GM23338 (cell line): ENCODE results near the gene FBXW7. TPM values are rescaled to one million over a fixed set of nuclear protein-coding genes. Genes with fewer than 3 reads are reported as not detected.

Source experiments
- ATAC-seq: fragments of 200-7000 bp; cut with Tn5 transposase; 3 replicates; pipeline ENCODE4 v1.9.1; 2020
- DNase-seq: peaks from one replicate; pipeline ENCODE4 v3.0.0-alpha.2; 2015; ENCODE audit warnings: low spot score
- H2AFZ ChIP-seq: fragments of 200-600 bp; sonication (generic); 2 replicates; pipeline ENCODE4 v1.8.0; 2016; ENCODE audit warnings: antibody characterized with exemption, mild to moderate bottlenecking, moderate library complexity
- H3F3A ChIP-seq: fragments of 200-600 bp; sonication (generic); replicated peaks from 2 replicates; pipeline ENCODE4 v1.8.0; 2017; ENCODE audit warnings: antibody characterized with exemption, mixed run types, low read depth
- H3K27ac ChIP-seq: fragments of 200-600 bp; sonication (generic); 2 replicates; pipeline ENCODE4 v1.6.1; 2016; ENCODE audit warnings: low read depth
- H3K27me3 ChIP-seq: fragments of 200-600 bp; sonication (generic); 2 replicates; pipeline ENCODE4 v1.8.0; 2016; ENCODE audit warnings: mild to moderate bottlenecking, mixed run types, moderate library complexity; ENCODE audit not compliant: insufficient read depth
- H3K36me3 ChIP-seq: fragments of 200-600 bp; sonication (generic); 2 replicates; pipeline ENCODE4 v1.8.0; 2016; ENCODE audit warnings: mild to moderate bottlenecking; ENCODE audit not compliant: insufficient read depth
- H3K4me1 ChIP-seq: fragments of 200-600 bp; sonication (generic); 2 replicates; pipeline ENCODE4 v1.8.0; 2016; ENCODE audit warnings: mild to moderate bottlenecking, moderate library complexity; ENCODE audit not compliant: insufficient read depth
- H3K4me2 ChIP-seq: fragments of 200-600 bp; sonication (generic); 2 replicates; pipeline ENCODE4 v1.7.1; 2017; ENCODE audit warnings: mixed run types
- H3K4me3 ChIP-seq: fragments of 200-600 bp; sonication (generic); 2 replicates; pipeline ENCODE4 v1.6.1; 2016; ENCODE audit warnings: mixed run types
- H3K79me2 ChIP-seq: fragments of 200-600 bp; sonication (generic); replicated peaks from 2 replicates; pipeline ENCODE4 v1.8.0; 2017; ENCODE audit warnings: mild to moderate bottlenecking; ENCODE audit not compliant: insufficient read depth
- H3K9me2 ChIP-seq: fragments of 200-600 bp; sonication (generic); 2 replicates; pipeline ENCODE4 v1.8.0; 2017; ENCODE audit not compliant: insufficient read depth
- H4K20me1 ChIP-seq: fragments of 200-600 bp; sonication (generic); replicated peaks from 2 replicates; pipeline ENCODE4 v1.8.0; 2017; ENCODE audit warnings: mild to moderate bottlenecking; ENCODE audit not compliant: insufficient read depth
- H3K27ac Mint-ChIP-seq: 2 replicates; pipeline ENCODE4 v1.8.0; 2020; ENCODE audit warnings: inconsistent platforms, mild to moderate bottlenecking, moderate library complexity, mixed read lengths
- H3K27me3 Mint-ChIP-seq: 3 replicates; pipeline ENCODE4 v1.8.0; 2022; ENCODE audit warnings: low read depth, mild to moderate bottlenecking, moderate library complexity, mixed read lengths, inconsistent platforms; ENCODE audit not compliant: insufficient read depth, poor library complexity
- H3K36me3 Mint-ChIP-seq: 3 replicates; pipeline ENCODE4 v1.8.0; 2021; ENCODE audit warnings: low read depth, mild to moderate bottlenecking, inconsistent platforms, moderate library complexity, mixed read lengths
- H3K4me1 Mint-ChIP-seq: 3 replicates; pipeline ENCODE4 v1.8.0; 2020; ENCODE audit warnings: mild to moderate bottlenecking, inconsistent platforms, mixed read lengths
- H3K4me3 Mint-ChIP-seq: 3 replicates; pipeline ENCODE4 v1.8.0; 2021; ENCODE audit warnings: moderate library complexity, mild to moderate bottlenecking, inconsistent platforms, mixed read lengths
- H3K9me3 Mint-ChIP-seq: 3 replicates; pipeline ENCODE4 v1.8.0; 2020; ENCODE audit warnings: moderate library complexity, mild to moderate bottlenecking, inconsistent platforms, mixed read lengths
- CREB1 ChIP-seq: fragments of 250-450 bp; sonication (Bioruptor Pico); IDR thresholded peaks from 2 replicates; pipeline ENCODE4 v1.5.0; 2020; ENCODE audit warnings: low read depth, mild to moderate bottlenecking, moderate library complexity
- CTCF ChIP-seq, 2 experiments: fragments of 200-600 bp in 1 of 2; sonication (generic) in 1 of 2; conservative IDR thresholded peaks; 2 replicates each; pipeline versions ENCODE4 v1.5.1 to v1.6.1; 2016 to 2017; ENCODE audit warnings: antibody characterized with exemption in 2 of 2, low read depth in 2 of 2, mild to moderate bottlenecking in 2 of 2, moderate library complexity in 1 of 2
- ETS1 ChIP-seq: IDR thresholded peaks from 2 replicates; pipeline ENCODE4 v1.6.1; 2016; ENCODE audit warnings: antibody characterized with exemption
- EZH2 ChIP-seq: fragments of 200-600 bp; sonication (generic); IDR thresholded peaks from one replicate; pipeline ENCODE4 v1.8.0; 2017; ENCODE audit warnings: antibody characterized with exemption, mild to moderate bottlenecking, low read depth; ENCODE audit not compliant: unreplicated experiment
- EZH2phosphoT487 ChIP-seq: fragments of 200-600 bp; sonication (generic); IDR thresholded peaks from one replicate; pipeline ENCODE4 v1.8.1; 2018; ENCODE audit warnings: antibody characterized with exemption; ENCODE audit not compliant: unreplicated experiment
- JUNB ChIP-seq: IDR thresholded peaks from one replicate; pipeline ENCODE4 v1.6.1; 2016; ENCODE audit warnings: antibody characterized with exemption; ENCODE audit not compliant: unreplicated experiment
- NANOG ChIP-seq: IDR thresholded peaks from 2 replicates; pipeline ENCODE4 v1.6.1; 2016; ENCODE audit warnings: antibody characterized with exemption, borderline replicate concordance
- POLR2AphosphoS5 ChIP-seq: IDR thresholded peaks from 2 replicates; pipeline ENCODE4 v1.6.1; 2016; ENCODE audit warnings: antibody characterized with exemption, low read depth
- REST ChIP-seq: IDR thresholded peaks from one replicate; pipeline ENCODE4 v1.6.1; 2018; ENCODE audit warnings: antibody characterized with exemption; ENCODE audit not compliant: unreplicated experiment
- STAT1 ChIP-seq: IDR thresholded peaks from one replicate; pipeline ENCODE4 v1.6.1; 2016; ENCODE audit warnings: antibody characterized with exemption; ENCODE audit not compliant: unreplicated experiment
- ZNF114 ChIP-seq: fragments of 250-450 bp; sonication (Bioruptor Pico); IDR thresholded peaks from 2 replicates; pipeline ENCODE4 v1.5.0; 2020; ENCODE audit warnings: mild to moderate bottlenecking, moderate library complexity
- ZNF331 ChIP-seq: fragments of 250-450 bp; sonication (Bioruptor Pico); IDR thresholded peaks from 2 replicates; pipeline ENCODE4 v1.5.0; 2020; ENCODE audit warnings: low read depth, mild to moderate bottlenecking, moderate library complexity
- polyA plus RNA-seq: library from polyadenylated mRNA; unstranded; fragments of >200 nt; fragmentation: Nextera tagmentation; extraction: Ambion mirVana; gene quantifications from 2 replicates; pipeline ENCODE4 v1.2.1, GENCODE V29; 2016
- total RNA-seq: library from RNA; depleted of rRNA; stranded (reverse); fragments of >200 nt; shearing (Covaris generic); gene quantifications from 2 replicates; pipeline ENCODE4 v1.2.3, GENCODE V29; 2014

FBXW7 gene
- total and polyA plus RNA-seq, 2 experiments from 2014 or later: 25.8 to 34.7 TPM

- Mint-ChIP-seq H3K9me3 (no peaks in the 10 kb centered on the region), H3K27me3 (peaks cover 2% of the 10 kb centered on the region), H3K4me1 (peaks cover 10% of the 10 kb centered on the region), H3K4me3 (no peak overlapping the region), H3K27ac (no peak overlapping the region), H3K36me3 (no peaks in the 10 kb centered on the region)
- no peak overlapping the region for H3K4me2 ChIP-seq
- no peaks in the 10 kb centered on the region for H4K20me1 ChIP-seq
- ATAC-seq: no peak; the same call in 2 of the 3 replicates
- DNase-seq: no peak
- H3F3A ChIP-seq: no peaks in the 10 kb centered on the region
- no peak overlapping the region for H2AFZ ChIP-seq
- no peak overlapping the region for H3K4me3 ChIP-seq
- H3K79me2 ChIP-seq: no peaks in the 10 kb centered on the region
- H3K27ac ChIP-seq: no peak overlapping the region
- no peaks in the 10 kb centered on the region for H3K9me2 ChIP-seq
- peaks cover 4% of the 10 kb centered on the region; the same call in 1 of the 2 replicates for H3K4me1 ChIP-seq
- no peaks in the 10 kb centered on the region for H3K27me3 ChIP-seq
- H3K36me3 ChIP-seq: no peaks in the 10 kb centered on the region
- TF ChIP-seq NANOG (no peak), EZH2phosphoT487 (no peak), JUNB (no peak), CREB1 (CRISPR knock-in tag) (no peak), ETS1 (no peak), EZH2 (no peak)
Measured at GRCh38 chr4:152579107-152579764, 43.3 kb upstream of the FBXW7 start.

GRCh38 chr4:152578670-152579069 is 42.8 kb upstream of the FBXW7 start:
- peaks cover 2% of the 10 kb centered on the region for H3K27me3 Mint-ChIP-seq
- H3K36me3 Mint-ChIP-seq: no peaks in the 10 kb centered on the region
- TF ChIP-seq ZNF331 (CRISPR knock-in tag) (no peak), EZH2phosphoT487 (no peak), NANOG (no peak), REST (no peak), STAT1 (no peak), CREB1 (CRISPR knock-in tag) (no peak), POLR2AphosphoS5 (no peak), JUNB (no peak), CTCF (conservative IDR thresholded peaks at IDR 0.05; ENCODE audit: low read depth in 2 of 2) (no peak), ZNF114 (CRISPR knock-in tag) (no peak)

More at GRCh38 chr4:152578670-152579069, 42.8 kb upstream of the FBXW7 start:
- Histone ChIP-seq H3K27ac (no peak overlapping the region), H3K79me2 (no peaks in the 10 kb centered on the region), H3K4me3 (no peak overlapping the region), H3K4me1 (peaks cover 4% of the 10 kb centered on the region; the same call in 1 of the 2 replicates), H4K20me1 (no peaks in the 10 kb centered on the region), H3K27me3 (no peaks in the 10 kb centered on the region), H2AFZ (no peak overlapping the region), H3K4me2 (no peak overlapping the region), H3F3A (no peaks in the 10 kb centered on the region), H3K36me3 (no peaks in the 10 kb centered on the region), H3K9me2 (no peaks in the 10 kb centered on the region)
- Mint-ChIP-seq H3K4me3 (no peak overlapping the region), H3K9me3 (no peaks in the 10 kb centered on the region), H3K27ac (no peak overlapping the region), H3K4me1 (peaks cover 10% of the 10 kb centered on the region)
- peak; percentile 64 for ATAC-seq
- DNase-seq: peak; percentile 34
